Stomach (tissue), 4 donors: ENCODE data around the gene GNAS-AS1.

Experiments
- EP300 ChIP-seq: sonication (generic); formaldehyde crosslinking; IDR thresholded peaks from one replicate; pipeline ENCODE4 v1.6.1; 2017; ENCODE audit warnings: antibody characterized with exemption
- POLR2A ChIP-seq, 4 donors: fragments of 450-650 bp; IDR thresholded peaks; one replicate each; pipeline ENCODE4 v1.6.1; 2016; ENCODE audit warnings: antibody characterized with exemption in 4 of 4, control low read depth in 2 of 4, mild to moderate bottlenecking in 1 of 4, moderate library complexity in 1 of 4
- POLR2AphosphoS5 ChIP-seq, 3 donors: sonication (generic); formaldehyde crosslinking; IDR thresholded peaks; one replicate each; pipeline ENCODE4 v1.6.1; 2016; ENCODE audit warnings: antibody characterized with exemption in 3 of 3
- TF ChIP-seq, protein P1 (sequence below), 7 experiments: fragments of 450-650 bp in 4 of 7; fragments of 200-600 bp in 3 of 7; sonication (generic) in 3 of 7; IDR thresholded peaks; one replicate each; pipeline ENCODE4 v1.5.1; 2016 to 2019; ENCODE audit warnings: antibody characterized with exemption in 7 of 7, control low read depth in 2 of 7, mild to moderate bottlenecking in 1 of 7

DNA sequence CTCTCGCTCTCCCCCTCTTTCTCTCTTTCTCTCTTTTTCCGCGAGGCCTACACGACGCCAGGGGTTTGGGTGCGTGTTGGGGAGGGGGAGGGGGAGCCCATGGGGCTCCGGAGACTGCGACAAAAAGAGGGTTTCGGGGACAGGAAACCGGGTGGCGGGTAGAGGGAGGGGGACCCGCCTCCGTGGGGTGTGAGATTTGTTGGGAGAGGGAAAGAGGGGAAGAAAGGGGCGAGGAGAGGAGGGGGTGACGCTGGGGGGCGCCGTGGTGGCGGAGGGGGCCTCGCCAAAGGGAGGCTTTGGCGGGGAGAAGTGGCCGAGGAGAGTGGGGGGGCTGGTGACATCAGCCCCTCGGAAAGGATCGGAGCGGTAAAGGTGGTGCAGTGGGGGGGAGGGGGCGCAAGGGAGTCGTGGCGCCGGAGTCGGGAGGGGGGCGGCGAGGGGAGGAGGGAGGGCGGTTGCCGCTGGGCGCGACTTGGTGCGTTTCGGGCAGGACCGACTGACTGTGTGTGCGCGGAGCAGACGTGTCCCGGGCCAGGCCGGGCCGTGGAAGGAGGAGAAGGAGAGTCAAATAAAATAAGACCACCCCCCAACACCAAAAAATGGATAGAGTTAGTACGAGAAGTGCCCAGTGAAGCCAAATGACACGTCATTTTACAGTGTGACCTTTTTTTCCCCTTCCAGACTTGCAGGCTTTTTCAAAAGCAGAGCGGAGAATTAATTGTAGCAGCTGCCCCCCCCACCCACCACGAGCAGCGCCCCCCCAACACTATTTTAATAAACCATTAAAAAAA lies 41.6 kb upstream of the GNAS-AS1 start:
- TF ChIP-seq EP300, result no peak
- TF ChIP-seq, protein P1, sequence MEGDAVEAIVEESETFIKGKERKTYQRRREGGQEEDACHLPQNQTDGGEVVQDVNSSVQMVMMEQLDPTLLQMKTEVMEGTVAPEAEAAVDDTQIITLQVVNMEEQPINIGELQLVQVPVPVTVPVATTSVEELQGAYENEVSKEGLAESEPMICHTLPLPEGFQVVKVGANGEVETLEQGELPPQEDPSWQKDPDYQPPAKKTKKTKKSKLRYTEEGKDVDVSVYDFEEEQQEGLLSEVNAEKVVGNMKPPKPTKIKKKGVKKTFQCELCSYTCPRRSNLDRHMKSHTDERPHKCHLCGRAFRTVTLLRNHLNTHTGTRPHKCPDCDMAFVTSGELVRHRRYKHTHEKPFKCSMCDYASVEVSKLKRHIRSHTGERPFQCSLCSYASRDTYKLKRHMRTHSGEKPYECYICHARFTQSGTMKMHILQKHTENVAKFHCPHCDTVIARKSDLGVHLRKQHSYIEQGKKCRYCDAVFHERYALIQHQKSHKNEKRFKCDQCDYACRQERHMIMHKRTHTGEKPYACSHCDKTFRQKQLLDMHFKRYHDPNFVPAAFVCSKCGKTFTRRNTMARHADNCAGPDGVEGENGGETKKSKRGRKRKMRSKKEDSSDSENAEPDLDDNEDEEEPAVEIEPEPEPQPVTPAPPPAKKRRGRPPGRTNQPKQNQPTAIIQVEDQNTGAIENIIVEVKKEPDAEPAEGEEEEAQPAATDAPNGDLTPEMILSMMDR (IDR thresholded peaks at IDR 0.05), result no peak
- no peak for TF ChIP-seq POLR2A (IDR thresholded peaks at IDR 0.05)
- TF ChIP-seq POLR2AphosphoS5 (IDR thresholded peaks at IDR 0.05), result no peak
